K562 (cell line): ENCODE data around the gene CYSRT1. TPM values are rescaled to one million over a fixed set of nuclear protein-coding genes. Genes with fewer than 3 reads are reported as not detected.

ENCODE experiments used
- ATAC-seq: fragments of 200-7000 bp; cut with Tn5 transposase; 3 replicates; pipeline ENCODE4 v1.9.1; 2020; ENCODE audit warnings: moderate library complexity
- BruUV-seq: library from RNA; stranded (reverse); fragments of 400-500 nt; replicated peaks from 2 replicates; lab custom pipeline; 2021; lab: Mats Ljungman, UMichigan
- CTCF ChIA-PET: fragments of 300-600 bp; formaldehyde crosslinking; extraction: SDS; loops from one replicate; lab custom pipeline; 2021; ENCODE audit warnings: low intra/inter-chr PET ratio; lab: Yijun Ruan, JAX
- POLR2A ChIA-PET: fragments of 300-600, 350-650 bp; sonication (Branson Sonifier 250); formaldehyde crosslinking; extraction: SDS; loops from one replicate; lab custom pipeline; 2021; ENCODE audit warnings: antibody characterized with exemption, inconsistent platforms; lab: Yijun Ruan, JAX
- DNase-seq, 4 experiments: peaks; one replicate each; pipeline versions ENCODE4 v3.0.0 to v3.0.0-alpha.2; 2011 to 2018; ENCODE audit warnings: low spot score in 3 of 4, mixed read lengths in 3 of 4; ENCODE audit errors: extremely low read depth in 1 of 4
- FAIRE-seq: peaks from 2 replicates; lab custom pipeline; 2011; peaks lifted over from hg19 to GRCh38; lab: Jason Lieb, UNC
- H2AFZ ChIP-seq: 2 replicates; pipeline ENCODE4 v1.6.0; 2011; ENCODE audit warnings: low read depth, low read length, control low read depth, inconsistent platforms
- H3K27ac ChIP-seq: fragments of 200-600 bp; 3 replicates; pipeline ENCODE4 v1.8.0; 2011; ENCODE audit warnings: low read depth, mild to moderate bottlenecking, control low read depth, inconsistent platforms, low read length, moderate library complexity, mixed read lengths; ENCODE audit errors: extremely low read depth
- H3K27me3 ChIP-seq, 2 experiments: fragments of 300-600 bp in 1 of 2; 2 replicates in 1 of 2; 3 replicates in 1 of 2; pipeline versions ENCODE4 v1.6.0 to v1.8.0; 2011; ENCODE audit warnings: inconsistent platforms in 2 of 2, low read length in 2 of 2, mild to moderate bottlenecking in 1 of 2, mixed read lengths in 1 of 2, moderate library complexity in 1 of 2; ENCODE audit not compliant: control insufficient read depth in 2 of 2, insufficient read depth in 2 of 2
- H3K36me3 ChIP-seq: fragments of 300-600 bp; 3 replicates; pipeline ENCODE4 v1.8.0; 2011; ENCODE audit warnings: mild to moderate bottlenecking, low read length, inconsistent platforms; ENCODE audit not compliant: control insufficient read depth, insufficient read depth
- H3K4me1 ChIP-seq, 2 experiments: fragments of 200-600 bp in 1 of 2; replicated peaks in 1 of 2; 2 replicates in 1 of 2; 3 replicates in 1 of 2; pipeline versions ENCODE4 v1.5.1 to v1.8.0; 2011; ENCODE audit warnings: inconsistent platforms in 2 of 2, low read length in 2 of 2, mild to moderate bottlenecking in 1 of 2, mixed read lengths in 1 of 2, moderate library complexity in 1 of 2; ENCODE audit not compliant: control insufficient read depth in 2 of 2, insufficient read depth in 2 of 2
- H3K4me2 ChIP-seq: 2 replicates; pipeline ENCODE4 v1.6.1; 2011; ENCODE audit warnings: low read length, control low read depth, inconsistent platforms, mixed read lengths; ENCODE audit not compliant: insufficient read depth
- H3K4me3 ChIP-seq: fragments of 200-600 bp; sonication (generic), shearing (Covaris generic); 2 replicates; pipeline ENCODE4 v1.5.1; 2016; ENCODE audit warnings: control low read depth, inconsistent platforms
- H3K79me2 ChIP-seq: fragments of 200-600 bp; 3 replicates; pipeline ENCODE4 v1.8.0; 2011; ENCODE audit warnings: low read length, inconsistent platforms; ENCODE audit not compliant: control insufficient read depth, insufficient read depth
- H3K9ac ChIP-seq, 2 experiments: 2 replicates each; pipeline versions ENCODE4 v1.6.0 to v1.6.1; 2011; ENCODE audit warnings: low read depth in 2 of 2, low read length in 2 of 2, control low read depth in 1 of 2, inconsistent platforms in 1 of 2, mild to moderate bottlenecking in 1 of 2, mixed read lengths in 1 of 2; ENCODE audit not compliant: insufficient read depth in 1 of 2
- H3K9me1 ChIP-seq: one replicate; pipeline ENCODE4 v1.6.0; 2011; ENCODE audit warnings: inconsistent platforms, mild to moderate bottlenecking, low read length, moderate library complexity; ENCODE audit not compliant: control insufficient read depth, insufficient read depth
- H3K9me3 ChIP-seq: replicated peaks from 2 replicates; pipeline ENCODE4 v1.5.1; 2011; ENCODE audit warnings: low read depth, low read length, inconsistent platforms; ENCODE audit not compliant: control insufficient read depth, insufficient read depth
- H4K20me1 ChIP-seq: replicated peaks from 2 replicates; pipeline ENCODE4 v1.6.1; 2011; ENCODE audit warnings: low read length, inconsistent platforms, mixed read lengths; ENCODE audit not compliant: control insufficient read depth, insufficient read depth
- COPS2 ChIP-seq: fragments of 450-650 bp; conservative IDR thresholded peaks from 2 replicates; pipeline ENCODE4 v1.6.1; 2016; ENCODE audit warnings: mild to moderate bottlenecking, moderate library complexity
- CREM ChIP-seq: IDR thresholded peaks from 2 replicates; pipeline ENCODE4 v1.6.1; 2014; ENCODE audit warnings: antibody characterized with exemption, low read depth
- ESRRB ChIP-seq: fragments of 250-450 bp; sonication (Bioruptor Pico); IDR thresholded peaks from 2 replicates; pipeline ENCODE4 v1.5.0; 2020; ENCODE audit warnings: mild to moderate bottlenecking, moderate library complexity, borderline replicate concordance
- FOXA3 ChIP-seq, 2 experiments: fragments of 450-650 bp in 1 of 2; sonication (generic) in 1 of 2; formaldehyde crosslinking; IDR thresholded peaks in 1 of 2; conservative IDR thresholded peaks in 1 of 2; 2 replicates each; pipeline versions ENCODE4 v1.4.0 to v1.8.0; 2020 to 2022; ENCODE audit warnings: mild to moderate bottlenecking in 2 of 2, missing genetic modification reagents in 1 of 2
- GABPB1 ChIP-seq: sonication (generic); formaldehyde crosslinking; IDR thresholded peaks from 2 replicates; pipeline ENCODE4 v1.8.0; 2022; ENCODE audit warnings: mild to moderate bottlenecking, missing genetic modification reagents
- GTF2E2 ChIP-seq: fragments of 200-800 bp; sonication (Bioruptor generic); IDR thresholded peaks from 2 replicates; pipeline ENCODE4 v1.6.1; 2016; ENCODE audit warnings: missing genetic modification characterization, missing compliant biosample characterization
- HNRNPL ChIP-seq: fragments of 200-400 bp; formaldehyde crosslinking; IDR thresholded peaks from 2 replicates; pipeline ENCODE4 v1.6.1; 2017; ENCODE audit warnings: low read depth, mild to moderate bottlenecking, low read length
- KAT8 ChIP-seq: fragments of 450-650 bp; IDR thresholded peaks from 2 replicates; pipeline ENCODE4 v1.6.1; 2016; ENCODE audit warnings: low read depth, mild to moderate bottlenecking
- NR1H2 ChIP-seq: sonication (generic); formaldehyde crosslinking; IDR thresholded peaks from 2 replicates; pipeline ENCODE4 v1.4.0; 2020; ENCODE audit warnings: mild to moderate bottlenecking, missing genetic modification reagents
- NR2C1 ChIP-seq, 2 experiments: fragments of 450-650 bp; IDR thresholded peaks; 2 replicates each; pipeline ENCODE4 v1.6.1; 2017; ENCODE audit warnings: mild to moderate bottlenecking in 2 of 2, antibody characterized with exemption in 1 of 2, inconsistent platforms in 1 of 2, missing compliant biosample characterization in 1 of 2, missing genetic modification characterization in 1 of 2
- NR2C2 ChIP-seq, 2 experiments: fragments of 200-800 bp in 1 of 2; sonication (Bioruptor generic) in 1 of 2; sonication (generic) in 1 of 2; formaldehyde crosslinking in 1 of 2; IDR thresholded peaks; 2 replicates each; pipeline versions ENCODE4 v1.6.1 to v1.8.0; 2016 to 2022; ENCODE audit warnings: mild to moderate bottlenecking in 1 of 2, missing compliant biosample characterization in 1 of 2, missing genetic modification characterization in 1 of 2, missing genetic modification reagents in 1 of 2
- ZNF140 ChIP-seq: fragments of 250-450 bp; sonication (Bioruptor Pico); IDR thresholded peaks from 2 replicates; pipeline ENCODE4 v1.8.0; 2021; ENCODE audit warnings: moderate library complexity, mild to moderate bottlenecking, inconsistent platforms
- ZNF764 ChIP-seq: fragments of 250-450 bp; sonication (Bioruptor Pico); IDR thresholded peaks from 2 replicates; pipeline ENCODE4 v1.4.0; 2020; ENCODE audit warnings: low read depth, mild to moderate bottlenecking, moderate library complexity
- WGBS: fragments of 100-300 bp; shearing (Covaris generic); methylation state at CpG from one replicate; pipeline ENCODE4 v1.1.6; 2016; ENCODE audit warnings: low coverage, mixed read lengths; ENCODE audit not compliant: insufficient coverage; ENCODE audit errors: missing lambda C conversion rate; 5-methylcytosine and 5-hydroxymethylcytosine counted together
- in situ Hi-C: fragments of 300-500 bp; cut with MboI; formaldehyde crosslinking; loops from 4 replicates; pipeline ENCODE4 v1.15.0; 2018; ENCODE audit warnings: inconsistent platforms, mixed read lengths
- intact Hi-C: fragments of 100-400 bp; cut with micrococcal nuclease; formaldehyde crosslinking; loops from 2 replicates; pipeline ENCODE4 v1.14.2; 2022
- polyA plus RNA-seq, 8 experiments: library from polyadenylated mRNA; depleted of rRNA in 4 of 8; stranded (reverse) in 5 of 8; unstranded in 3 of 8; fragments of >200 nt; fragmentation: Nextera tagmentation in 2 of 8; fragmentation: Illumina TruSeq in 1 of 8; extraction: Ambion mirVana in 2 of 8; extraction: Trizol in 1 of 8; gene quantifications; 2 replicates each; pipeline versions ENCODE4 v1.2.1 to v1.2.3, GENCODE V29; 2011 to 2014; ENCODE audit warnings: inconsistent platforms in 1 of 8, missing spikeins in 1 of 8
- total RNA-seq, 7 experiments: library from RNA; depleted of rRNA in 6 of 7; stranded (reverse); fragments of >200 nt in 6 of 7; fragmentation: Illumina TruSeq in 2 of 7; extraction: Trizol in 2 of 7; gene quantifications; 2 replicates each; pipeline versions ENCODE4 v1.2.1 to v1.2.3, GENCODE V29; 2011 to 2021; ENCODE audit warnings: low replicate concordance in 1 of 7
- TF ChIP-seq, protein P1 (sequence below): fragments of 250-450 bp; sonication (Bioruptor Pico); IDR thresholded peaks from 2 replicates; pipeline ENCODE4 v1.8.0; 2021; ENCODE audit warnings: moderate library complexity, mild to moderate bottlenecking, inconsistent platforms
- TF ChIP-seq, protein P2 (sequence below): fragments of 450-650 bp; formaldehyde crosslinking; IDR thresholded peaks from 2 replicates; pipeline ENCODE4 v1.4.0; 2020; ENCODE audit warnings: mild to moderate bottlenecking, moderate library complexity
- TF ChIP-seq, protein P3 (sequence below): fragments of 450-650 bp; formaldehyde crosslinking; IDR thresholded peaks from 2 replicates; pipeline ENCODE4 v1.4.0; 2020; ENCODE audit warnings: mild to moderate bottlenecking, moderate library complexity
- TF ChIP-seq, protein P4 (sequence below): IDR thresholded peaks from 2 replicates; pipeline ENCODE4 v1.6.1; 2011; ENCODE audit not compliant: insufficient read length; ENCODE audit errors: extremely low read depth

Gene CYSRT1
- total and polyA plus RNA-seq, 9 of the 15 experiments (the other 6 are each of a cell fraction or from before 2014, with no cell fraction given), result 0.04 to 1.4 (median 0.42) TPM; not detected in 3

DNA sequence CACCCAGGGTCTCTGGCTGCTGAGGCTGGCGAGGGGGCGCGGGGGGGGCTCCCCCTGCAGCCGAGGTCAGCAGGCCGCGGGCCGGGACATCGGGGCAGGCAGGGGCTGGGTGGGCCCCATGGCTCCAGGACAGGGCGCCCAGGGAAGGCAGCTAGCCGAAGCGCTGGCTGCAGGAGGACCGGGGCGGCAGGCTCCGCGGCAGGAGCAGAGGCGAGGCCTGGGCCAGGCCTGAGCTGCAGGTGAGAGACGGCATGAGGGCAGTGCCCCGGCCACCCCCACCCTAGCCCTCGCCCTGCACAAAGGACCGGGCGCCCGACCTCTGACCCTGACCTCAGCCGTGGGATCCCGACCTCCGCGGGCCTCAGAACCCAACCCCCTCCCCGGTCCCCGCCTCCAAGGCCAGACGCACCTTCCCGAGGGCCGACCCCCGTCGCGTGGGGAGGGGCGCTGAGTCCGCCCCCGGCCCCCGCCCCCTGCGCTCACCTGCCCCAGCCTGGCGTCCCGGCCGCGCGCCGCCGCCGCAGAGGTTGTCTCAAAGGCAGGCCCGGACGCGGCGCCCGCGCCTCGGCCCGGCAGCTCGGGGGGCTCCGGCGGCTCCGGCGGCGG is 3.4 kb upstream of the CYSRT1 start:
- no peak for ATAC-seq
- H3K4me1 ChIP-seq, result peaks cover 34 to 95% of the 10 kb centered on the region in 2 experiments
- FAIRE-seq, result no peak
- H3K27me3 ChIP-seq, result no peaks in the 10 kb centered on the region
- peaks cover 18% of the 10 kb centered on the region; the same call in 2 of the 3 replicates for H3K79me2 ChIP-seq
- WGBS, result 60% methylated on average over 1 of the region's 61 CpGs
- no TSS peak for BruUV-seq
- intact Hi-C loops (no loop called here), in situ Hi-C loops (no loop called here)
- H3K9me3 ChIP-seq, result no peaks in the 10 kb centered on the region
- no peaks in the 10 kb centered on the region for H4K20me1 ChIP-seq
- peaks cover 11% of the 10 kb centered on the region; the same call in 1 of the 3 replicates for H3K36me3 ChIP-seq
- POLR2A ChIA-PET, result interaction anchor here (0.9 to 1.7 kb wide), 4 partner anchors 17 to 33 kb away, joined by 3 to 7 read pairs (median 4); partner anchors contain the start of genes ANAPC2 and SSNA1
- CTCF ChIA-PET, result no interaction called here
- H3K9ac ChIP-seq, result peak overlapping the region in 1 of 2 experiments; percentile 33; a peak in 1 of 4 replicates
- no peaks in the 10 kb centered on the region for H3K9me1 ChIP-seq
- peak overlapping the region; percentile 11; the same call in 1 of the 2 replicates for H3K4me3 ChIP-seq
- H3K27ac ChIP-seq, result no peak overlapping the region
- no peak overlapping the region for H3K4me2 ChIP-seq
- no peak overlapping the region for H2AFZ ChIP-seq
- DNase-seq, result peak in 1 of 4 experiments; percentile 23
- TF ChIP-seq NR2C1 (IDR thresholded peaks at IDR 0.05) (peak; percentile 27; the same call in 1 of the 2 replicates), NR2C1 (tag; IDR thresholded peaks at IDR 0.05) (peak; percentile 48; the same call in 1 of the 2 replicates), GTF2E2 (tag) (no peak), HNRNPL (peak; percentile 77; the same call in 1 of the 2 replicates), KAT8 (no peak), COPS2 (no peak), GABPB1 (CRISPR knock-in tag) (no peak), ZNF764 (CRISPR knock-in tag) (no peak), FOXA3 (CRISPR knock-in tag; conservative IDR thresholded peaks at IDR 0.05 in 1 of 2, IDR thresholded peaks at IDR 0.05 in 1 of 2) (no peak), NR1H2 (CRISPR knock-in tag) (no peak), CREM (no peak), ZNF140 (CRISPR knock-in tag) (no peak), ESRRB (CRISPR knock-in tag) (no peak), NR2C2 (CRISPR knock-in tag; IDR thresholded peaks at IDR 0.05) (no peak), NR2C2 (tag; IDR thresholded peaks at IDR 0.05) (peak; percentile 35; the same call in 1 of the 2 replicates)
- TF ChIP-seq, protein P1, sequence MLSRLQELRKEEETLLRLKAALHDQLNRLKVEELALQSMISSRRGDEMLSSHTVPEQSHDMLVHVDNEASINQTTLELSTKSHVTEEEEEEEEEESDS, result no peak
- TF ChIP-seq, protein P2, sequence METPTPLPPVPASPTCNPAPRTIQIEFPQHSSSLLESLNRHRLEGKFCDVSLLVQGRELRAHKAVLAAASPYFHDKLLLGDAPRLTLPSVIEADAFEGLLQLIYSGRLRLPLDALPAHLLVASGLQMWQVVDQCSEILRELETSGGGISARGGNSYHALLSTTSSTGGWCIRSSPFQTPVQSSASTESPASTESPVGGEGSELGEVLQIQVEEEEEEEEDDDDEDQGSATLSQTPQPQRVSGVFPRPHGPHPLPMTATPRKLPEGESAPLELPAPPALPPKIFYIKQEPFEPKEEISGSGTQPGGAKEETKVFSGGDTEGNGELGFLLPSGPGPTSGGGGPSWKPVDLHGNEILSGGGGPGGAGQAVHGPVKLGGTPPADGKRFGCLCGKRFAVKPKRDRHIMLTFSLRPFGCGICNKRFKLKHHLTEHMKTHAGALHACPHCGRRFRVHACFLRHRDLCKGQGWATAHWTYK (CRISPR knock-in tag), result no peak
- TF ChIP-seq, protein P3, sequence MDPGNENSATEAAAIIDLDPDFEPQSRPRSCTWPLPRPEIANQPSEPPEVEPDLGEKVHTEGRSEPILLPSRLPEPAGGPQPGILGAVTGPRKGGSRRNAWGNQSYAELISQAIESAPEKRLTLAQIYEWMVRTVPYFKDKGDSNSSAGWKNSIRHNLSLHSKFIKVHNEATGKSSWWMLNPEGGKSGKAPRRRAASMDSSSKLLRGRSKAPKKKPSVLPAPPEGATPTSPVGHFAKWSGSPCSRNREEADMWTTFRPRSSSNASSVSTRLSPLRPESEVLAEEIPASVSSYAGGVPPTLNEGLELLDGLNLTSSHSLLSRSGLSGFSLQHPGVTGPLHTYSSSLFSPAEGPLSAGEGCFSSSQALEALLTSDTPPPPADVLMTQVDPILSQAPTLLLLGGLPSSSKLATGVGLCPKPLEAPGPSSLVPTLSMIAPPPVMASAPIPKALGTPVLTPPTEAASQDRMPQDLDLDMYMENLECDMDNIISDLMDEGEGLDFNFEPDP (CRISPR knock-in tag), result no peak
- TF ChIP-seq, protein P4, sequence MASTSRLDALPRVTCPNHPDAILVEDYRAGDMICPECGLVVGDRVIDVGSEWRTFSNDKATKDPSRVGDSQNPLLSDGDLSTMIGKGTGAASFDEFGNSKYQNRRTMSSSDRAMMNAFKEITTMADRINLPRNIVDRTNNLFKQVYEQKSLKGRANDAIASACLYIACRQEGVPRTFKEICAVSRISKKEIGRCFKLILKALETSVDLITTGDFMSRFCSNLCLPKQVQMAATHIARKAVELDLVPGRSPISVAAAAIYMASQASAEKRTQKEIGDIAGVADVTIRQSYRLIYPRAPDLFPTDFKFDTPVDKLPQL, result no peak
